ENCODE data around the gene LRMDA. TPM values are rescaled to one million over a fixed set of nuclear protein-coding genes. Genes with fewer than 3 reads are reported as not detected.

LRMDA gene
- total RNA-seq, 1 donor from 2014 or later, result 0.96 TPM

GRCh38 chr10:76122056-76122455 is 690.6 kb downstream of the LRMDA start:
- H3K4me1 ChIP-seq, result no peaks in the 10 kb centered on the region
- H3K27me3 ChIP-seq, result no peaks in the 10 kb centered on the region
- intact Hi-C loops (cut with DNase I), result no loop called here
- H3K9me3 ChIP-seq, result no peaks in the 10 kb centered on the region
- no peak for TF ChIP-seq CTCF (IDR thresholded peaks at IDR 0.05)
- H3K27ac ChIP-seq, result no peak overlapping the region
- no peak for DNase-seq (ENCODE audit: low spot score in 2 of 2)
- no peaks in the 10 kb centered on the region for H3K36me3 ChIP-seq
- H3K4me3 ChIP-seq, result no peak overlapping the region

- Histone ChIP-seq H3K36me3 (no peaks in the 10 kb centered on the region), H3K4me1 (no peaks in the 10 kb centered on the region), H3K9me3 (no peaks in the 10 kb centered on the region), H3K4me3 (no peak overlapping the region), H3K27ac (no peak overlapping the region), H3K27me3 (no peaks in the 10 kb centered on the region)
- DNase-seq (ENCODE audit: low spot score in 2 of 2), result no peak
- no peak for TF ChIP-seq CTCF (IDR thresholded peaks at IDR 0.05)
- intact Hi-C loops (cut with DNase I), result no loop called here
Measured at GRCh38 chr10:76124280-76124679, 692.9 kb downstream of the LRMDA start.

GRCh38 chr10:76125900-76126299 is 694.5 kb downstream of the LRMDA start:
- intact Hi-C loops (cut with DNase I), result no loop called here
- Histone ChIP-seq H3K27ac (no peak overlapping the region), H3K9me3 (no peaks in the 10 kb centered on the region), H3K4me1 (no peaks in the 10 kb centered on the region), H3K4me3 (no peak overlapping the region), H3K36me3 (no peaks in the 10 kb centered on the region), H3K27me3 (no peaks in the 10 kb centered on the region)
- no peak for DNase-seq (ENCODE audit: low spot score in 2 of 2)
- TF ChIP-seq CTCF (IDR thresholded peaks at IDR 0.05), result no peak

- Histone ChIP-seq H3K4me3 (no peak overlapping the region), H3K36me3 (no peaks in the 10 kb centered on the region), H3K4me1 (no peaks in the 10 kb centered on the region), H3K27ac (no peak overlapping the region), H3K9me3 (no peaks in the 10 kb centered on the region), H3K27me3 (no peaks in the 10 kb centered on the region)
- TF ChIP-seq CTCF (IDR thresholded peaks at IDR 0.05), result no peak
- intact Hi-C loops (cut with DNase I), result no loop called here
- DNase-seq (ENCODE audit: low spot score in 2 of 2), result no peak
Measured at GRCh38 chr10:76126607-76127527, 695.4 kb downstream of the LRMDA start.

- no peak overlapping the region for H3K4me3 ChIP-seq
- intact Hi-C loops (cut with DNase I), result no loop called here
- DNase-seq (ENCODE audit: low spot score in 2 of 2), result no peak
Measured at GRCh38 chr10:76127984-76128589, 696.7 kb downstream of the LRMDA start.

More at GRCh38 chr10:76127984-76128589, 696.7 kb downstream of the LRMDA start:
- H3K4me1 ChIP-seq, result no peaks in the 10 kb centered on the region
- no peak for TF ChIP-seq CTCF (IDR thresholded peaks at IDR 0.05)
- no peaks in the 10 kb centered on the region for H3K9me3 ChIP-seq
- no peaks in the 10 kb centered on the region for H3K36me3 ChIP-seq
- H3K27me3 ChIP-seq, result no peaks in the 10 kb centered on the region
- no peak overlapping the region for H3K27ac ChIP-seq

Data from ascending aorta (tissue), 2 donors.